ENCODE results near the gene ABCC12. TPM values are rescaled to one million over a fixed set of nuclear protein-coding genes. Genes with fewer than 3 reads are reported as not detected.

The ABCC12 gene
- polyA plus RNA-seq, 1 donor from 2014 or later, result not detected

DNA sequence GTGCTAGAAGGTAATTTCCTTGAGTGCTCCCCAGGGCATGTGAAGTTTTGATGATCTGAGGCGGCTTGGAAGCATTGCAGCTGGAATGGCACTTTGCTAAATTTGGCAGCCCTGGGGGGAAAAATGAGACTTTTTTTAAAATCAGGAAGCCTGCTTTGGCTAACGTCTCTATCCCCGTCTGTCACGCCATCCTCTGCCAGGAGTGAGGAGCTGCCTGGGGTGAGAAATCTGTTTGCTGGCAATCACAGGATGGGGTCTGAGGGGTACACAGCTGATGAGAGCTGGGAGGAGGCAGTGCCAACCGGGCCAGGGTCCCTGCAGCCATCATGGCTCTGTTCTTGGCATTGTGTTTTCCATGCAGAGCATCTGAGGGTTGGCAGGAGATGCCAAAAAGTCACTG is 2.0 kb downstream of the ABCC12 start:
- Histone ChIP-seq H3F3A (ENCODE audit: insufficient read depth, low read length, poor library complexity, severe bottlenecking) (no peaks in the 10 kb centered on the region), H3K4me3 (ENCODE audit: low read length) (no peak overlapping the region), H3K9ac (ENCODE audit: low read length) (no peak overlapping the region), H2AFZ (ENCODE audit: low read depth, low read length) (no peak overlapping the region), H3K9me2 (ENCODE audit: insufficient read depth, low read length) (no peaks in the 10 kb centered on the region), H3K36me3 (ENCODE audit: insufficient read depth, low read length) (no peaks in the 10 kb centered on the region), H4K20me1 (ENCODE audit: insufficient read depth) (no peaks in the 10 kb centered on the region), H3K79me2 (replicated peaks; ENCODE audit: insufficient read depth, low read length) (no peaks in the 10 kb centered on the region), H3K9me3 (ENCODE audit: low read length) (no peaks in the 10 kb centered on the region), H3K27me3 (ENCODE audit: insufficient read depth, low read depth, low read length) (no peaks in the 10 kb centered on the region), H3K27ac (ENCODE audit: low read length) (no peak overlapping the region), H3K4me2 (ENCODE audit: low read length) (no peak overlapping the region)
- TF ChIP-seq SMC3 (conservative IDR thresholded peaks at IDR 0.05; ENCODE audit: poor library complexity), result no peak
- no peak for TF ChIP-seq EP300 (conservative IDR thresholded peaks at IDR 0.05; ENCODE audit: poor library complexity, severe bottlenecking)
- TF ChIP-seq, protein P1, sequence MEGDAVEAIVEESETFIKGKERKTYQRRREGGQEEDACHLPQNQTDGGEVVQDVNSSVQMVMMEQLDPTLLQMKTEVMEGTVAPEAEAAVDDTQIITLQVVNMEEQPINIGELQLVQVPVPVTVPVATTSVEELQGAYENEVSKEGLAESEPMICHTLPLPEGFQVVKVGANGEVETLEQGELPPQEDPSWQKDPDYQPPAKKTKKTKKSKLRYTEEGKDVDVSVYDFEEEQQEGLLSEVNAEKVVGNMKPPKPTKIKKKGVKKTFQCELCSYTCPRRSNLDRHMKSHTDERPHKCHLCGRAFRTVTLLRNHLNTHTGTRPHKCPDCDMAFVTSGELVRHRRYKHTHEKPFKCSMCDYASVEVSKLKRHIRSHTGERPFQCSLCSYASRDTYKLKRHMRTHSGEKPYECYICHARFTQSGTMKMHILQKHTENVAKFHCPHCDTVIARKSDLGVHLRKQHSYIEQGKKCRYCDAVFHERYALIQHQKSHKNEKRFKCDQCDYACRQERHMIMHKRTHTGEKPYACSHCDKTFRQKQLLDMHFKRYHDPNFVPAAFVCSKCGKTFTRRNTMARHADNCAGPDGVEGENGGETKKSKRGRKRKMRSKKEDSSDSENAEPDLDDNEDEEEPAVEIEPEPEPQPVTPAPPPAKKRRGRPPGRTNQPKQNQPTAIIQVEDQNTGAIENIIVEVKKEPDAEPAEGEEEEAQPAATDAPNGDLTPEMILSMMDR (IDR thresholded peaks at IDR 0.05; ENCODE audit: poor library complexity, severe bottlenecking), result no peak
- no peak for TF ChIP-seq RAD21 (conservative IDR thresholded peaks at IDR 0.05)
- no peak for TF ChIP-seq MXI1 (conservative IDR thresholded peaks at IDR 0.05; ENCODE audit: poor library complexity, severe bottlenecking)
- TF ChIP-seq, protein P2, sequence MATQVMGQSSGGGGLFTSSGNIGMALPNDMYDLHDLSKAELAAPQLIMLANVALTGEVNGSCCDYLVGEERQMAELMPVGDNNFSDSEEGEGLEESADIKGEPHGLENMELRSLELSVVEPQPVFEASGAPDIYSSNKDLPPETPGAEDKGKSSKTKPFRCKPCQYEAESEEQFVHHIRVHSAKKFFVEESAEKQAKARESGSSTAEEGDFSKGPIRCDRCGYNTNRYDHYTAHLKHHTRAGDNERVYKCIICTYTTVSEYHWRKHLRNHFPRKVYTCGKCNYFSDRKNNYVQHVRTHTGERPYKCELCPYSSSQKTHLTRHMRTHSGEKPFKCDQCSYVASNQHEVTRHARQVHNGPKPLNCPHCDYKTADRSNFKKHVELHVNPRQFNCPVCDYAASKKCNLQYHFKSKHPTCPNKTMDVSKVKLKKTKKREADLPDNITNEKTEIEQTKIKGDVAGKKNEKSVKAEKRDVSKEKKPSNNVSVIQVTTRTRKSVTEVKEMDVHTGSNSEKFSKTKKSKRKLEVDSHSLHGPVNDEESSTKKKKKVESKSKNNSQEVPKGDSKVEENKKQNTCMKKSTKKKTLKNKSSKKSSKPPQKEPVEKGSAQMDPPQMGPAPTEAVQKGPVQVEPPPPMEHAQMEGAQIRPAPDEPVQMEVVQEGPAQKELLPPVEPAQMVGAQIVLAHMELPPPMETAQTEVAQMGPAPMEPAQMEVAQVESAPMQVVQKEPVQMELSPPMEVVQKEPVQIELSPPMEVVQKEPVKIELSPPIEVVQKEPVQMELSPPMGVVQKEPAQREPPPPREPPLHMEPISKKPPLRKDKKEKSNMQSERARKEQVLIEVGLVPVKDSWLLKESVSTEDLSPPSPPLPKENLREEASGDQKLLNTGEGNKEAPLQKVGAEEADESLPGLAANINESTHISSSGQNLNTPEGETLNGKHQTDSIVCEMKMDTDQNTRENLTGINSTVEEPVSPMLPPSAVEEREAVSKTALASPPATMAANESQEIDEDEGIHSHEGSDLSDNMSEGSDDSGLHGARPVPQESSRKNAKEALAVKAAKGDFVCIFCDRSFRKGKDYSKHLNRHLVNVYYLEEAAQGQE (IDR thresholded peaks at IDR 0.05; ENCODE audit: borderline replicate concordance), result no peak
- TF ChIP-seq EZH2 (IDR thresholded peaks at IDR 0.05; ENCODE audit: borderline replicate concordance, insufficient read depth, low read length, poor library complexity, severe bottlenecking), result no peak
- no peak for TF ChIP-seq TAF1 (IDR thresholded peaks at IDR 0.05; ENCODE audit: low read depth)
- no peak for TF ChIP-seq POLR2AphosphoS5 (IDR thresholded peaks at IDR 0.05)

DNA sequence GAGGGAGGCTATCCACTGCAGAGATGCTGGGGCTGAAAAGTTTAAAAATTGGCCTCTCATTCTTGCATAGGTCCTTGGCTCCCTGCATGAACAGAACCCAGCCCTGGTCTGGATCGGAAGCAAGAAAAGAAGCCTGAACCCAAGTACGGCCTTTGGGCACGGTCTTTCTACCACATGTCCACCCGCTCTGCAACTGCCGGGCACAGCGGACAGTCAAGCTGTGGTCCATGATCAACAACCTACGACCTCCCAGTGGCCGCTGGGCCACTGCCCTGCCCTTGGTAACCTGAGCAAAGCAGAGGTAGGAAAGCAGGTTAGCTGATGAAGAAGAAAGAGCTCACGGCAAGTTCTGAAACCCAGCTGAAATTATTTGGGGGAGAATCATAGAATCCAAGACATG is 3.6 kb downstream of the ABCC12 start:
- Histone ChIP-seq H2AFZ (ENCODE audit: low read depth, low read length) (no peak overlapping the region), H3K36me3 (ENCODE audit: insufficient read depth, low read length) (no peaks in the 10 kb centered on the region), H4K20me1 (ENCODE audit: insufficient read depth) (no peaks in the 10 kb centered on the region), H3K4me3 (ENCODE audit: low read length) (no peak overlapping the region), H3K27me3 (ENCODE audit: insufficient read depth, low read depth, low read length) (no peaks in the 10 kb centered on the region), H3K27ac (ENCODE audit: low read length) (no peak overlapping the region), H3K9me2 (ENCODE audit: insufficient read depth, low read length) (no peaks in the 10 kb centered on the region), H3K9me3 (ENCODE audit: low read length) (no peaks in the 10 kb centered on the region), H3K79me2 (replicated peaks; ENCODE audit: insufficient read depth, low read length) (no peaks in the 10 kb centered on the region), H3F3A (ENCODE audit: insufficient read depth, low read length, poor library complexity, severe bottlenecking) (no peaks in the 10 kb centered on the region), H3K9ac (ENCODE audit: low read length) (no peak overlapping the region), H3K4me2 (ENCODE audit: low read length) (no peak overlapping the region)
- TF ChIP-seq RAD21 (conservative IDR thresholded peaks at IDR 0.05) (no peak), EZH2 (IDR thresholded peaks at IDR 0.05; ENCODE audit: borderline replicate concordance, insufficient read depth, low read length, poor library complexity, severe bottlenecking) (no peak), MXI1 (conservative IDR thresholded peaks at IDR 0.05; ENCODE audit: poor library complexity, severe bottlenecking) (no peak), EP300 (conservative IDR thresholded peaks at IDR 0.05; ENCODE audit: poor library complexity, severe bottlenecking) (no peak), TAF1 (IDR thresholded peaks at IDR 0.05; ENCODE audit: low read depth) (no peak), POLR2AphosphoS5 (IDR thresholded peaks at IDR 0.05) (no peak), SMC3 (conservative IDR thresholded peaks at IDR 0.05; ENCODE audit: poor library complexity) (no peak)
- TF ChIP-seq, protein P2 (IDR thresholded peaks at IDR 0.05; ENCODE audit: borderline replicate concordance), result no peak
- TF ChIP-seq, protein P1 (IDR thresholded peaks at IDR 0.05; ENCODE audit: poor library complexity, severe bottlenecking), result no peak

Measured in neural cell (in vitro differentiated cells).